ENCODE results near the gene VEPH1. TPM values are rescaled to one million over a fixed set of nuclear protein-coding genes. Genes with fewer than 3 reads are reported as not detected.

The VEPH1 gene
- total RNA-seq, 1 experiment from 2014 or later: 7.7 TPM

DNA sequence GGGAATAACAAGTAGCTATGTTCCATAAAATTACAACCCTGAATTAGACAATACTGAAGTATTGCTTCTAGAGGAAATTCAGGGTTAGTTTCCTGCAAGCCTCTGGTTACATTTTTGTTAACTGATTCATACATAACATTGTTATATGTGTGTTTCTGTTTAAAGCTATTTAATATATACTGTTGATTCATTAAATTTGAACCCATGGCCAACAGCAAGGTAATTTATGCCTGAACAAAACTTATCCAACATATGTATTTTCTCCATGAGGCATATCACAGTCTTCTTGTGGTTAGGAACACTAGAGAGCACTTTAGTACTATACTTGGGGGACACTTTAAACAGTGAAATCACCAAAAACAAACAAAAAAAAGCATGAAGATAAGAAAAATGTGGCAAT, 114.2 kb downstream of the VEPH1 start:
- no peak overlapping the region for H3K27ac Mint-ChIP-seq
- Histone ChIP-seq H3K4ac (ENCODE audit: low read depth, low read length) (no peak overlapping the region), H3K9ac (ENCODE audit: extremely low read depth, insufficient read length, low read length) (no peak overlapping the region), H3T11ph (ENCODE audit: low read length) (no peak overlapping the region), H4K5ac (ENCODE audit: insufficient read length, low read depth, low read length) (no peak overlapping the region), H4K20me1 (ENCODE audit: control insufficient read depth, insufficient read depth, insufficient read length) (no peaks in the 10 kb centered on the region), H3K79me2 (ENCODE audit: insufficient read depth, low read length) (no peaks in the 10 kb centered on the region), H3K9me3 (ENCODE audit: control insufficient read depth, low read depth, low read length) (no peaks in the 10 kb centered on the region), H2AK5ac (ENCODE audit: insufficient read length, low read length) (no peak overlapping the region), H3K14ac (ENCODE audit: insufficient read depth, low read length) (no peak overlapping the region), H2BK5ac (ENCODE audit: insufficient read length, low read length) (no peak overlapping the region), H3K4me2 (ENCODE audit: insufficient read depth, insufficient read length, low read length) (no peak overlapping the region), H2BK120ac (ENCODE audit: low read depth, low read length, poor library complexity, severe bottlenecking) (no peak overlapping the region), H3K79me1 (ENCODE audit: insufficient read depth, low read depth, low read length, poor library complexity, severe bottlenecking) (no peaks in the 10 kb centered on the region), H3K27me3 (ENCODE audit: insufficient read depth, low read length) (no peaks in the 10 kb centered on the region), H4K91ac (ENCODE audit: insufficient read length, low read depth, low read length) (no peak overlapping the region), H3K23ac (ENCODE audit: insufficient read length, low read depth, low read length) (no peak overlapping the region), H2BK12ac (ENCODE audit: insufficient read length, low read depth, low read length) (no peak overlapping the region), H3K23me2 (ENCODE audit: insufficient read length, low read depth, low read length, poor library complexity, severe bottlenecking) (no peaks in the 10 kb centered on the region), H2BK20ac (ENCODE audit: low read depth, low read length, poor library complexity, severe bottlenecking) (no peak overlapping the region), H3K56ac (ENCODE audit: insufficient read length, low read depth, low read length) (no peak overlapping the region), H3K4me1 (ENCODE audit: insufficient read depth, low read length) (no peaks in the 10 kb centered on the region), H3K27ac (ENCODE audit: insufficient read length, low read depth, low read length) (no peak overlapping the region), H2AFZ (ENCODE audit: low read length) (no peak overlapping the region), H4K8ac (replicated peaks; ENCODE audit: insufficient read length, low read depth, low read length) (no peak overlapping the region), H3K18ac (ENCODE audit: insufficient read length, low read depth, low read length) (no peak overlapping the region), H2BK15ac (ENCODE audit: low read depth, low read length) (no peak overlapping the region)
- H3K27me3 Mint-ChIP-seq (ENCODE audit: low read depth): no peaks in the 10 kb centered on the region
- DNase-seq: no peak
- H3K36me3 Mint-ChIP-seq (ENCODE audit: insufficient read depth in 1 of 3, low read depth in 3 of 3): 0 out of 7 replicates have a peak, but pooled peaks cover 0 to 5% (median 2%) of the 10 kb centered on the region in 3 experiments
- peaks cover 0 to 6% of the 10 kb centered on the region in 2 experiments; a peak in 2 of 5 replicates for H3K9me3 Mint-ChIP-seq
- TF ChIP-seq, protein P1, sequence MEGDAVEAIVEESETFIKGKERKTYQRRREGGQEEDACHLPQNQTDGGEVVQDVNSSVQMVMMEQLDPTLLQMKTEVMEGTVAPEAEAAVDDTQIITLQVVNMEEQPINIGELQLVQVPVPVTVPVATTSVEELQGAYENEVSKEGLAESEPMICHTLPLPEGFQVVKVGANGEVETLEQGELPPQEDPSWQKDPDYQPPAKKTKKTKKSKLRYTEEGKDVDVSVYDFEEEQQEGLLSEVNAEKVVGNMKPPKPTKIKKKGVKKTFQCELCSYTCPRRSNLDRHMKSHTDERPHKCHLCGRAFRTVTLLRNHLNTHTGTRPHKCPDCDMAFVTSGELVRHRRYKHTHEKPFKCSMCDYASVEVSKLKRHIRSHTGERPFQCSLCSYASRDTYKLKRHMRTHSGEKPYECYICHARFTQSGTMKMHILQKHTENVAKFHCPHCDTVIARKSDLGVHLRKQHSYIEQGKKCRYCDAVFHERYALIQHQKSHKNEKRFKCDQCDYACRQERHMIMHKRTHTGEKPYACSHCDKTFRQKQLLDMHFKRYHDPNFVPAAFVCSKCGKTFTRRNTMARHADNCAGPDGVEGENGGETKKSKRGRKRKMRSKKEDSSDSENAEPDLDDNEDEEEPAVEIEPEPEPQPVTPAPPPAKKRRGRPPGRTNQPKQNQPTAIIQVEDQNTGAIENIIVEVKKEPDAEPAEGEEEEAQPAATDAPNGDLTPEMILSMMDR (conservative IDR thresholded peaks at IDR 0.05): no peak
- peaks cover 4 to 6% of the 10 kb centered on the region in 2 experiments; a peak in 2 of 4 replicates for H3K4me1 Mint-ChIP-seq
- no peak overlapping the region for H3K4me3 Mint-ChIP-seq
